ENCODE results near the gene COA7. TPM values are rescaled to one million over a fixed set of nuclear protein-coding genes. Genes with fewer than 3 reads are reported as not detected.

Gene COA7
- total RNA-seq, 1 donor = 17.3 TPM

GRCh38 chr1:52669696-52670095 lies 28.5 kb downstream of the COA7 start:
- peak; percentile 34 for DNase-seq (ENCODE audit: low read depth)
- no peak overlapping the region for H3K4me3 ChIP-seq (ENCODE audit: low read depth, low read length)
- TF ChIP-seq CTCF (IDR thresholded peaks at IDR 0.05; ENCODE audit: insufficient read depth, low read depth, low read length) = no peak

GRCh38 chr1:52668711-52669110 lies 29.4 kb downstream of the COA7 start:
- TF ChIP-seq CTCF (IDR thresholded peaks at IDR 0.05; ENCODE audit: insufficient read depth, low read depth, low read length) = no peak
- H3K4me3 ChIP-seq (ENCODE audit: low read depth, low read length) = no peak overlapping the region
- no peak for DNase-seq (ENCODE audit: low read depth)

GRCh38 chr1:52667984-52668383 lies 30.2 kb downstream of the COA7 start:
- no peak overlapping the region for H3K4me3 ChIP-seq (ENCODE audit: low read depth, low read length)
- no peak for DNase-seq (ENCODE audit: low read depth)
- TF ChIP-seq CTCF (IDR thresholded peaks at IDR 0.05; ENCODE audit: insufficient read depth, low read depth, low read length) = no peak

GRCh38 chr1:52667290-52667689 lies 30.9 kb downstream of the COA7 start:
- TF ChIP-seq CTCF (IDR thresholded peaks at IDR 0.05; ENCODE audit: insufficient read depth, low read depth, low read length) = no peak
- no peak overlapping the region for H3K4me3 ChIP-seq (ENCODE audit: low read depth, low read length)
- no peak for DNase-seq (ENCODE audit: low read depth)

GRCh38 chr1:52665006-52665941 lies 32.9 kb downstream of the COA7 start:
- TF ChIP-seq CTCF (IDR thresholded peaks at IDR 0.05; ENCODE audit: insufficient read depth, low read depth, low read length) = no peak
- DNase-seq (ENCODE audit: low read depth) = no peak
- no peak overlapping the region for H3K4me3 ChIP-seq (ENCODE audit: low read depth, low read length)

- TF ChIP-seq CTCF (IDR thresholded peaks at IDR 0.05; ENCODE audit: insufficient read depth, low read depth, low read length) = no peak
- H3K4me3 ChIP-seq (ENCODE audit: low read depth, low read length) = no peak overlapping the region
- no peak for DNase-seq (ENCODE audit: low read depth)
Measured at GRCh38 chr1:52663716-52664115, 34.4 kb downstream of the COA7 start.

Measured in fibroblast of villous mesenchyme (primary cell).